ENCODE results near the gene LHFPL3.
A peak's percentile ranks its signal among the peaks of the same experiment; 100 is the strongest.

Gene LHFPL3

DNA sequence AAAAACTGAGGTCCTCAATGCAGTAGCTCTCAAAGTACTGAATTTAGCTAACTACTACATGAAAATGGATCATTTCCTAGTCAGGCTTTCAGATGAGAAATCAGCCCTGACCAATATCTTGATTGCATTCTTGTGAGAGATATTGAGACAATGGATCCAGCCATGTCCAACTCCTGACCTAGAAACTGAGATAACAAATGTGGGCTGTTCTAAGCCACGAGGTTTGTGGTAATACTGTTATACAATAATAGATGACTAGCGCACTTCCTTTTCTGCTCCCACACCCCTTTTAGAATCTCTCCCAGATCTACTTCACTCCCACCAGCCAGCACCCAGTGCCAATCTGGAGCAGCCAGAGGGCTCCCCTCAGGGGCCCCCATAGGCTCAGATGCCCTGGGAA lies 476.3 kb downstream of the LHFPL3 start:
- DNase-seq: no peak

DNA sequence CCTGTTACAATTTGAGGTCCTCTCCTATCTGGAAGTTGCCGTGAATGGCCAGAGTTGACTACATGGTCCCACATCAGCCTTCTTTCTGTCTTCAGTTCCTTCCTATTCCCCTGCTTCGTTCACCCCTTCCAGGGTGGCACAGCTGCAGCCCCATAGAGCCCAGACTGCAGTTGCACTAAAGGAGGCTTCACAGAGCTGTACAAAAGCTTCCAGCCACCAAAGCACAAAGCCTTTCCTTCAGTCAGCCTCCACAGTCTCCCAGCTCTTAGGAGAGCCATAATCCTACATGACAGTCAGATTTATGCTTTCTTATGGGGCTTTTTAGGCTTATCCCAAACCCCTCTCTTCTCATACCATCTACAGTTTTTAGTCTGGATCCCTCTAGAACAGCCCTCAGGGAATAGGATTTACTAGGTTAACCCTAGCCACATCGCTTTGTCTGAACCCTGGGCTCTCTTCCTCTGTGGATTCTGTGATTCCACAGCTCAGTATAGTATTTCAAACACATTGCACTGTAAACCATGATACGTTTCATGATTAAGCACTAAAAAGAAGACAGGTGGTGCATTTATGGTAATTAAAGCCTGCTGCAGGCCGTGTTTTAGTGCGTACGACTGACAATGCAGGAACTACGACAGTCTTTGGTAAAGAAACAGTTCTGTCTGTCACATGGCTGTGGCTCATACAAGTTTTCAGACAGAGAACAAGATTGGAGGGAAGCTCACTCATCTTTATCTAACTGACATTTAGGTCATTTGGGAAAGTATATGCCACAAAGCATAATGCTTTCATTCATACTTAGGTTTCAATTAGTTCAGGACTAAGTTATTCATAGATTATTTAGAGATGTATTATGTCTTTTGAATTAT lies 477.3 kb downstream of the LHFPL3 start:
- no peak for DNase-seq

DNA sequence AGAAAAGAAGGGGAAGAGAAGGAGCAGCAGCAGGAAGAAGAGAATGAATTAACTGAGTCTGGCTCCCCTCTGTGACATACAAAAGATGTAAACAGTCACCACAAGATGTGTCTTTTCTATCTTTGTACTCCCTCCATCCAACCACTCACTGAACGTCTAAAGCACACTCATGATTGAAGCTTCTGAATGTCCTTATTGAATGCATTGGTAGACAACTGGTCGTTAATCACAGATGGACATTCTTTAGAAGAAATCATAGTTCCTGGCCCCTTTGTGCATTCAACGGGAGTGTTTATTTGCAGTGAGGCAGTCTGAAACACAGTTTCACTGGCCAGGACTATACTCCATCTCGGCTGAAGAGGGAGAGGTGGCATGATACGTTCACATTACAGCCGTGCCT lies 479.3 kb downstream of the LHFPL3 start:
- no peak for DNase-seq

DNA sequence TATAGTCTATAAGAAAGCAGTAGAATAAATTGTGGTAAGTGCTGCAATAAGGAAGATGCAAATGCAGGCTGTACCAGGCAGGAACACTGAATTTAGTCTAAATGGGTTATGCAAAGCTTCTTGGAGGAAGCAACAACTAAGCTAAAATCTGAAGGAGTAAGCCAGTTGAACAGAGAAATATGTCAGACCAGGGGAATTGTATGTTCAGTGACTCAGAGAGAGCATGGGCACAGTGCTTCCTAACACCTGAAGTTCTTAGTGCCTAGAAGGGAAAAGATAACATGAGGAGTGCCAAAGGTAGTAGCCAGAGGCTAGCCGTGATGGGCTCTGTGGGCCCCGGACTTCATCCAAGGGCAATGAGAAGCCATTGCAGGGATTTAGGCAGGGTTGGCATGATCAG lies 481.5 kb downstream of the LHFPL3 start:
- no peak for DNase-seq

DNA sequence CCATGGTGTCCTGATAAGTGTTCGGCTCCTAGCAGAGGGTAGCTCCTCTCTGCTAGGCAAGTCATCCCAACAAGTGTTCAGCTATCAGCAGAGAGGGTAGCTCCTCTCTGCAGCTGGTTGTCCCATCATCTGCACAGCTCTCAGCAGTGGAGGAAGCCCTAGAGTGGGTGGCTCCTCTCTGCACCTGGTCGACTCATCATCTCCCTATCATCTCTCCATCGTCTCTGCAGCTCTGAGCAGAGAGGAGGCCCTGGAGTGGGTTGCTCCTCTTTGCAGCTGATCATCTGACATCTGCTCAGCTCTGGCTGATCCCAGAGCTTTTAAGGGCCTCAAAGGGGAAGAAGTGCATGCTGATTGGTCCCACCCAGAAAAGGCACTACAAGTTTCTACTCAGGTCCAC lies 485.7 kb downstream of the LHFPL3 start:
- DNase-seq: no peak

DNA sequence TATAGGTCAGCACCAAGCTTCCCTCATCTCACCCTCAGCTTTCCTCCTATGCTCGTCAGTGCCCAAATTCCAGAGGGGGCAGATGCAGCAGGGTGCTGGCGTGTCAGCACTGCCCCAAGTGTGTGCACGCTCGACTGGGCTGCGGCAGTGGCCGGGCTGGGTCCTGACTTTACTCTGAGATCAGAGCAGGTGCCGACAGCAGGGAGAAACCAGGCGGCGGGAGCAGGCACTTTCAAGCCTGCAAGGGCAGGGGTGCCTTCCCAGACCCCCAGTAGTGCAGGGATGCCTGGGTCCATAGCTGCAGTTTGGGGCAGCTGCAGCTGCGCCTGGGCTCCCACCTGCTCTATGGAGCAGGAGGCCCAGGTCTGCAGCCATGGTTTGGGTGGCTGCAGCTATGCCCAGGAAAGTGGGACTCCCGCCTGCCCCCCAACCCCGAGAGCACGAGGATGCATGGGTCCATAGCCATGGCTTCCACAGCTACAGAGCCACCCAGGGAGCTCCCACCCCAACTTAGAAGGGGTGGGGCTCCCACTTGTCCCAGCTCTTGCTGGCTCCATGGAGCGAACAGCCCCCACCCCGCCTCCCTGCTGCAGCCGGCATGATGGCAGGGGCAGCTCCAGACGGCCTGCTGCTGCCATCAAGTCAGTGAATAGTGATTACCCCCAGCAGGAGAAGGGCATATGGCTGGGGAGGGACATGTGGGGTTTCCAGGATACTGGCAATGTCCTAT lies 486.4 kb downstream of the LHFPL3 start:
- DNase-seq: no peak

DNA sequence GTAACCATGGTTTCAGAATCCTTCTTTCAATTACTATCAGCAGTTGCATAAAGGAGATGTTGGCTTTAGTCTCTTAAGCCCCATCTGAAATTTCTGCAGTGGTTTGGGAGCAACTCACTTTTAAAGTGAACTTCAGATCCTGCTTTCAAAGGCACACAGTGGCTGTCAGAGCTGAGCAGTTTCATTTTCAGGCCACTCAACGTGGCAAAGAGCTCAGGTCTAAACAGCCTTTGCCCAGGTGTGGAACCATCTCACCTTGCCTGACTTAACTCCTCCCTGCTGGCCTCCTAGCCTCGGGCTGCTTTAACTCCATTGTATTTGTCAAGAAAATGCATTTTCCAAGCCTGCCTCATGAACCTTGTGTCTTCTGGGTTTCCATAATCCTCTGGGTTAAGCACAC lies 488.1 kb downstream of the LHFPL3 start:
- no peak for DNase-seq

DNA sequence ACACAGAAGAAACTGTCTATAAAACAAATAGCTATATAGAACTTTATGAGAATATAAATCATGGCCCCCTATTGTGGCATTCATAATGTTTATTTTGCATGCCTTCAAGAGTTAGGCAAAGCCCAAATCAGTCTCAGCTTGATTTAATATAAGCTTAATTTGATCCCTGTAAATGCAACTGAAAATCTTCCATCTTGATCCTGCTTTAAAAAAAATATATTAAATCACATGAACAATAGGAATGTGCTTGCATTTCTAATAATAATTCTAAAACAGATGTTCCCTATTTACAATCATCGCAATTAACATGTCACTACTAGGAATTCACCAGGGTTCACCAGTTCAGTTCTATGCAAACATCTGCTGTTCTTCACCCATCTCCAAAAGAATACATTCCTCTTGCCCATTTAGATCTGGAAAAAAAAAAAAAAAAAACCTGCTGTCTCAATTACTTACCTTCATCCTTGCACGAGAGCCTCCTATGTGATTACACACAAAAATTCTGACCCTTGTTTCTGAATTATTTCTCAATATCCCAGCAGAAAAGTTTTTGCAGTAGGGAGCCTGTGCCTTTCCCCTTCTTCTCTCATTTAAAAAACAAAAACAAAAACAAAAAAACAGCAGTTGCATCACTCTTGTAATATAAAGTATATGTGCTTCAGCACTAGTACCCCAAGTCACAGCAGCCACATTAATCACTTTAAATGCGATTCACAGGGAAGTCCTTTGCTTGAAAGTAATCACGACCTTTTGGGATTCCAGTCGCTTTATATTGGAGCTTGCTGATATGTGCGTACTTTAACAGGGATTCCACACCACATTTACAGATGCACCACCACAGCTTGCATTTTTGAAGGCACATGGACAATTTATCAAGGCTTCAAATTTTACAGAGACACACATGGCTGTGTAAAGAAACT lies 490.8 kb downstream of the LHFPL3 start:
- no peak for DNase-seq

DNA sequence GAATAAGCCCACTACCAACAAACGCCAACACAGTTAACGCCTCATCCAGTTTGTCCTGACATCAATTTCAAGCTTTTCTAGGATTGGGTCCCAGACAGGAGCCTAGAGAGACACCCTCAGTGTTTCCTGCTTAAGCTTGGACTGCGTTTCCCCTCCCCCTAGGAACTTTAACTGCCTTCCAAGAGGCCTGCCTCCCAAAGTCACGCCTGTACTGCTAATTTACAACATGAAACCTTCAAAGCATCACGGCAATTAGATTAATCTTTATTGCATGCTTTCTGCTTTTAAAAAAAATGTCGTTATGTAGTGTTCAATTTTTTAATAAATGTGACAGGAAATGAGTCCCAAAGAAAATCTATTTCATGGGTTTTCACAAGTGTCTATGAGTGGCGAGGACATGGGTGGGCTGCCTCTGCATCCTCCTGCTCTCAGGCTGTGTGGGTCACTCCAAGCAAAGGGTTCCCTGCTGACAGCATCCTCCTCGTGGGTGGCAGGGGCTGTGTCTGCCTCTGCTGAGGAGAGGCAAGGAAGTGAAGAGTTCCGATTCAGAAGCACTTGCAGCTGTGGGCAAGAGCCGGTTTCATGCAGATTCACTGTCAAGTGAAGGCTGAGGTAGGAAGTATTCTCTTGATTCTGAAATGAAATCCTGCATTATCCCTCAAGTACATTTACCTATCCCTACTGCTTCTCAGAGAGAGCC lies 492.6 kb downstream of the LHFPL3 start:
- no peak for DNase-seq

DNA sequence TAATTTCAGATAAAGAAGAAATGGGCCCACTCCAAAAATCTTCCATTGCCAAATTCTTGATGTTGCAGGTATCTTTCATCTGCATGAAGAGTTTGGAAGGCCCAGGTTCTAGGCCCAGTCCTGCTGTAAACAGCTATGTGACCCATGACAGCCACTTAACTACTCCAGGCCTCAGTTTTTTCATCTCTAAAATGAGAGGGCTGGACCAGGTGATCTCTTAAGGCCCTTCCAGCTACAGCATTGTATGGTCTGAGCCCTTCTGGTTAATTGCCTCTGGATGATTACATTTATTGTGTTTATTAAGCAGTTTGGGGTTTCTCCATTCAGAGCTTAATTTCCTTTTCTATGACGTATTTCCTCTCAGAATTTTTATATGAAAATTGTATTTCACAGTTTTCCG lies 494.8 kb downstream of the LHFPL3 start:
- no peak for DNase-seq

DNA sequence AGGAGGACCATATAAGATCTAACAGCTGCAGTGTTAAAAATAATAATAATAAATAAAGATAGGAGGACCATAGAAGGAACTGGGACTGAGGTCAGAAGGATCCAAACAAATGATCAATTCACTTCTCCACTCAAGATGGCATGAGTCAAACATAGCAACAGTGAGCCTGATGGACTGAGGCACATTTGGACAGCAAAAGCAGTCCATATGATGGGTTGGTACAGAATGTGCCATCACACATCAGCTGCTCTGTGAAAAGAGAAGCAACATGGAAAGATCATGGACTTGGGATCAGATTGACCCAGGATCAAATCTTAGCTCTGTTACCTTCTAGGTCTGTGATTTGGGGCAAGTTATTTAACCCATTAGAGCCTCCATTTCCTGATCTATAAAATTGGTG lies 496.7 kb downstream of the LHFPL3 start:
- DNase-seq: no peak

DNA sequence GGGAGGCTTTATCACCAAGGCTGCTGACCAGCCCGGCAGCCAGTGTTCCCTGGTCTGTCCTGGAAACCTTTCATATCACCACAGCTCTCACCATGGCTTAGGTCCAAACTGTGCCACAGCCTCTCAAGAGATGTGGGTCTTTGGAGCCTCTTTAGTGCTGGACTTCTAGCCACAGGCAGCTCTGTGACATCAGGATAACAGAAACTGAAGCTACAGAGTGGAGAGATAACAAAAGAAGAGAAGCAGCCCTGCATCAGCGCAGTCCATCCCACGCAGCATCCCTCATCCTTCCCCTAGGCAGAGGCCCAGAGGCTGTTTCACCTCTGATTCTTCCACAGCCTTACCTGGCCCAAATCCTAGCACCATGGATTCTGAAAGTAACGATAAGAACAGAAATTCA lies 497.7 kb downstream of the LHFPL3 start:
- no peak for DNase-seq

DNA sequence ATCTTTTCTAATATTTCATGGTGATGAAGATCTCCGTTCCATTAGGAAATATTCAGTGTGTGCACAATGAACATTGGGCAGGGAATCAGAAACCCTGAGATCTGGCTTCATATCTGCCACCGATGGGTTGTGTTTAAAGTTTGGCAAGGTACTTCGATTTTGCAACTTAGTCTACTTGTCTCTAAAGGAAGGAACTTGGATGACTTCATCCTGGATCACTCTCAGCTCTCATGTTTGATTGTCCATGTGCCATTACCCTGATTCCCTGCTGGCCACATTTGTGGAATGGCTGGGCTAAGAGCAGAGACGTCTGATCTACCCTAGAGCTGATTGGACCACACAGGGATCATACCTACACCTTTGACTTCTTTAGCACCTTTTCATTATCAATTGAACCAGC lies 508.6 kb downstream of the LHFPL3 start:
- no peak for DNase-seq

DNA sequence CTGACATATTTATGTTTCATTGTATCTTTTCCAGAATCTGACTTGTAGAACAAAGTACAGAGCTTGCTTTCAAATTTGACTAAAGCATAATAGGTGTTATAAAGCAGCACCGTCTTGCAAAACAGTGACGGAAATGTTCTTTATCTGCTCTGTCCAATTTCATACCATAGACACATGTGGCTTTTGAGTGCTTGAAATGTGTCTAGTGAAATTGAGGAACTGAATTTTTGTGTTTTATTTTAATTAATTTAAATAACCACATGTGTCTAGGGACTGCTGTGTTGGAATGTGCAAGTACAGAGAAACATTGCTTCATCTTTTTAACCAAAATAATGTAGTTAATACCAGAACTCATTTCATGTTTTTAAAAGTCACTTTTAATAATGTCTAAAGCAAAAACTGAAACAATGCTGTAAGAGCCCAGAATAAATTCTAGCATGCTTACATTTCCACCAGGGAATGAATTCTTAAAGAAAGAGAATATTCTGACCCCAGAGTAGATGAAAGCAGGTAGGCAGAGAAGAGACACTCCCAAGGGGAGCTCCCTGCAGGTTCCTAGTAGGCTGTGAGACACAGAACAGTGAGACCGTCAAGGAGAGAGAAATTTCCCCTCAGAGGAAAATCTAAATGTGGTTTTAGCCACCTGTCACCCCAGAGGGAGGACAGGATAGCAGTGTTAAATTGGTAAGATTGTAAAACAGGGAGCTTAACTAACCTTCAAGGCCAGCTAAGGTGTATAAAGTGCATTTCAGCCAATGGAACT lies 510.3 kb downstream of the LHFPL3 start:
- DNase-seq: no peak

DNA sequence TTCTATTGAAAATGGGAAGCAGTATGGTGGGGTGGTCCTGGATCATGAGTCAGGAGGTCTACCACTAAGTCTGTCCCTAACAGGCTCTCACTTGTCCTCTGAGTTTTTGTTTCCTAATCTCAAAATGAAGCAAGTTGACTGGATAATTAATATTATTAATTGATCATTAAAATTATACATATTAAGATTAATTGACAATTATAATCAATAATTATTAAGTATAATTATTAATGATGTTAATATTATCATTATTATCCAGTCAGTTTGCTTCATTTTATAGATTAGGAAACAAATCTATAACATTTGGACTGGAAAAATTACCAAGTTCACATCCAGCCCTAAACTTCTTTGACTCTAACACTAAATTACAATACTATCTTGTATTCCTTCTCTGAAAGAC lies 511.4 kb downstream of the LHFPL3 start:
- DNase-seq: no peak

DNA sequence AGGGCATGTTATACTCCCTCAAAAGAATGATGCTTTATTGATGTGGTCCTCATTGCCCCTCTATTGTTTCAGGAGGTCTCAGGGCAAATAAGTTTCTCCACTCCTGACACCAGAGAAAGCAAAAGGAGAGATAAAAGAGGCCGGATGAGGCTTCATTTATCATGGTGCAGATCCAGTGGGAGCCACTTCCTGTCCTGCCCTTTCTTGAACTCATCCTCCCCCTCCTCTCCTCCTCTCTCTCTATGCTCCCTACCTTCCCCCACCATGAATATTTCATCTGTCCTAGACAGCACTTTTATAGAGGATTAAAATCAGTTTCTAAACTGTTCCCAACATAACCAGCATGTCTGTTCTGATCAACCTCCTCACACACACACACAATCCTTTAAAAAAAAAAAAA lies 513.4 kb downstream of the LHFPL3 start:
- no peak for DNase-seq

DNA sequence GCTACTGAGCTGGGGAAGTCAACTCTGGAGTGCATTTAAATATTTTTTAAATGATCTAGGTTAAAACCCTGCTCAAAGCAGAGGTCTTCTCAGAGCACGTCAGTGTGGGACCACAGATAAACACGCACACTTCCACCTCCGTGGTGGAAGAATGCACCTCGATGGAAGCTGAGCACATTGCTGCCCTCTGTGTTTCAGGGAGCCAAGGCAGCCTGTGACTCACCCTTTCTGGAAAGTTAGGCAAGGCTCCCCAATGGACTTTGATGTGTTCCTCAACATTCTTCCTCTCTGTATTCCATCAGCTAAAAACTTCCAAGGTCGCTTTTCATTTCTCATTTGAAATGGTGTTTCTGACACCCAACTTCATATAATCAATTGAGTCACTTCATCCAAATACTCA lies 514.8 kb downstream of the LHFPL3 start:
- DNase-seq: no peak

DNA sequence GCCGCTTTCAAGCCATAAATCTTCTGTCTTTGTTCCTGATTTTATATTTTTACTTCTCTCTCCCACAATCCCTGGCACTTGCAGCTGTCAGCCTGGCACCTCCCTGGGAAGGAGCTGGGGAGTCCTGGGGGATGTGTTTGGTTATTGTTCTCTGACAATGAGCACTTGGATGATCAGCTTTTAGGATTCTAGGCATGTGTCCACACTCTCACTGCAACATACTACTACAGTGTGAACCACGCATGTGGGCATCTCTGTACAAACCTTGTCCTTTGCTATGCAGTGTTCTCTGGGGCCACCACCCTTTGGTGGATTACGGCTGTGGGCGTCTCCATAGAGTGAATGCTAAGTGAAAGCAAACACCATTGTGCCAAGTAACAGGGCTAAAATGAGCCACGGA lies 517.2 kb downstream of the LHFPL3 start:
- no peak for DNase-seq

DNA sequence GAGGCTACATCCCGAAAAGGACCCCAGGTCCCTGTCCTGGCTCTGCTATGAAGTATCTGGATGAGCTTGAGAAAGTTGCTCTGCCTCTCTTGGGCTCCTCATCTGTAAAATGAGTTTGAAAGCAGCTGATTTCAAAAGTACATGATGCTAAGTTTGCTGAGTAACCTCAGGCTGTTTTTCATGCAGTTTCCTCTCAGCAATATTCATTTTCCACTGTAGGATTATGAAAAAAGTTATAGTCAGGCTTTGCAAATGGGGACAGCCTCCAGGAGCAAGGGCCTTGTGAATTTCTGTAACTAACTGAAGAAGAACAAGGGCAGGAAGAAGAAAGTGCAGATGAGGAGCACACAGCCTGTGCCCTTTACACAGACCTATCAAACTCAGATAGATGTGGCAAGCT lies 518.3 kb downstream of the LHFPL3 start:
- DNase-seq: no peak

DNA sequence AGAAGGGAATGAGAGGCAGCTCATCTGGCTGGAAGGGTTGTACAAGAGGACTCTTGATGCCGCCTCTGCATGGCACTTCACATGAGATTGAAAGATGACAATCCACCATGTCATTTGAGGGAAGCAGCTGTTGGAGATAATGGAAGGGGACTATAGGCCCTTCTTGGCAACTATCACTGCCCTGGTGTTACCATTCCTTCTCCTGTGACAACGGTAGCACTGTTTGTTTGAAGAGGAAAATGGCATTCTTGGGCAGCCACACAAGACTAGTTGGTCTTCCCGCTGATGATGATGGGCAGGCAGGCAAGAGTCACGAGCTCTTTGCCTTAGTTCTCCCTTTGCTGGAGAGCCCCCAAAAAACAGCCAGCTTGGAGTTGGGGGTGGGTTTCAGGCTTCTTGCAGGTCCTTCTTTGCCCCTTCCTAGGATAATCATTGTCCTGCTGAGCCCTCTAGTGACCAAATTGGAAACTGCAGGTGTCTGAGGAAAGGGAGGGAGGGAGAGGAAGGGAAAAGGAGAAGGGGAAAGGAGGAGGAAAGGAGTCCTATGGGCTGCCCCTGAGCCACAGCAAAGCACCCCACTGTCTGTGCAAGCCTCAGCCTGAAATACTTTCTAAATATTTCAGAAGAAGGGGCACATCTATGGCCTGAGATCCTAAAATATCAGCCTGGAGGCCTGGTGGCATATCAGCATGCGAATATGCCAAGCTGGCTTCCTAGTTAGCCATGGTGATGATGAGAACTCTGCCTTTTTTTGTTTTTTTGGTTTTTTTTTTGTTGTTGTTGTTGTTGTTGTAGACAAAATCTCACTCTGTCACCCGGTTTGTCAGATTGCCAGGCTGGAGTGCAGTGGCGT lies 520.0 kb downstream of the LHFPL3 start:
- peak; percentile 62 for DNase-seq

DNA sequence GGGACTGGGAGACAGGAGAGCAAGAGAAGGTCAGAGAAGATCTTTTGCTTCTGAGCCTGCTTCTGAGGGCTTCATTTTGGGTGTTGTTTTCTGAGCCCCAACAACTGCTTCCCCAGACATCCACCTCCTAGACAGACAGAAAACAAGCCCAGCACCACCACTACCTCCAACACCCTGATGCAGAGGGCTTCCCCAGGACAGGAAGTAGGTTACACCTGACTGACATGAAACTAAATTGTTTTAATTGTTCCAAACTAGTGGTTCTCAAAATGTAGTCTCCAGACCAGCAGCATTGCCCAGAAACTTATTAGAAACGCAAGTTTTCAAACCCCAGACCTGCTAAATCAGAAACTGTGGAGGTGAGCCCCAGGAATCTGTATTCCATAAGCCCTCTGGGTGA lies 522.0 kb downstream of the LHFPL3 start:
- no peak for DNase-seq

Measured in activated CD4-positive, alpha-beta T cell treated with anti-CD3 and anti-CD28 coated beads for 48 hours (primary cell).